Sigmoid colon (tissue), 7 donors: Measurements from ENCODE around the gene SLC5A2. TPM values are rescaled to one million over a fixed set of nuclear protein-coding genes. Genes with fewer than 3 reads are reported as not detected.

Experiments used
- DNase-seq: peaks from one replicate; pipeline ENCODE4 v3.0.0-alpha.2; 2019
- H3K27ac ChIP-seq, 4 donors: fragments of 200-600 bp; sonication (generic); one replicate each; pipeline ENCODE4 v1.5.1; 2016 to 2019; ENCODE audit warnings: mild to moderate bottlenecking in 1 of 4
- H3K27me3 ChIP-seq, 3 donors: fragments of 200-600 bp; sonication (generic); one replicate each; pipeline ENCODE4 v1.5.1; 2019; ENCODE audit warnings: mild to moderate bottlenecking in 1 of 3
- H3K36me3 ChIP-seq, 4 donors: fragments of 200-600 bp; sonication (generic); one replicate each; pipeline ENCODE4 v1.5.1; 2016 to 2019
- H3K4me1 ChIP-seq, 4 donors: fragments of 200-600 bp; sonication (generic); one replicate each; pipeline ENCODE4 v1.5.1; 2017 to 2019
- H3K4me3 ChIP-seq, 4 donors: fragments of 200-600 bp; sonication (generic); one replicate each; pipeline ENCODE4 v1.5.1; 2017 to 2019; ENCODE audit warnings: mild to moderate bottlenecking in 2 of 4, moderate library complexity in 1 of 4
- H3K9me3 ChIP-seq, 4 donors: fragments of 200-600 bp in 3 of 4; sonication (generic) in 3 of 4; one replicate each; pipeline versions ENCODE4 v1.5.1 to v1.6.1; 2013 to 2019
- EP300 ChIP-seq, 4 donors: sonication (generic); formaldehyde crosslinking; IDR thresholded peaks; one replicate each; pipeline ENCODE4 v1.6.1; 2017; ENCODE audit warnings: antibody characterized with exemption in 4 of 4
- POLR2A ChIP-seq, 2 donors: fragments of 450-650 bp; IDR thresholded peaks; one replicate each; pipeline ENCODE4 v1.6.1; 2016; ENCODE audit warnings: antibody characterized with exemption in 2 of 2, mild to moderate bottlenecking in 2 of 2, moderate library complexity in 2 of 2
- POLR2AphosphoS5 ChIP-seq, 4 donors: sonication (generic); formaldehyde crosslinking; IDR thresholded peaks; one replicate each; pipeline ENCODE4 v1.6.1; 2017; ENCODE audit warnings: antibody characterized with exemption in 4 of 4
- WGBS, 2 donors: extraction: QIAGEN DNeasy Blood & Tissue Kit; methylation state at CpG; one replicate each; pipeline ENCODE4 v1.1.7; 2013; 5-methylcytosine and 5-hydroxymethylcytosine counted together
- intact Hi-C: fragments of 100-400 bp; cut with DNase I; formaldehyde crosslinking; loops from one replicate; pipeline ENCODE4 v1.15.1; 2023
- polyA plus RNA-seq, 3 donors: library from polyadenylated mRNA; stranded (reverse); fragments of 200-250 nt; gene quantifications; one replicate each; pipeline ENCODE4 v1.2.3, GENCODE V29; 2013
- total RNA-seq, 4 donors: library from RNA; depleted of rRNA; stranded (reverse); fragments of >200 nt; gene quantifications; one replicate each; pipeline ENCODE4 v1.1.0, GENCODE V29; 2016
- TF ChIP-seq, protein P1 (sequence below), 4 experiments: fragments of 450-650 bp in 3 of 4; fragments of 200-600 bp in 1 of 4; IDR thresholded peaks; one replicate each; pipeline ENCODE4 v1.5.1; 2016 to 2019; ENCODE audit warnings: antibody characterized with exemption in 4 of 4, mild to moderate bottlenecking in 3 of 4, moderate library complexity in 2 of 4
- donor health status: healthy with polysubstance abuse.
- donor health status: Bipolar disorder and iron deficiency.
- donor health status: healthy.

SLC5A2 gene
- total and polyA plus RNA-seq, 7 donors: 0.49 to 1.9 (median 0.71) TPM

DNA sequence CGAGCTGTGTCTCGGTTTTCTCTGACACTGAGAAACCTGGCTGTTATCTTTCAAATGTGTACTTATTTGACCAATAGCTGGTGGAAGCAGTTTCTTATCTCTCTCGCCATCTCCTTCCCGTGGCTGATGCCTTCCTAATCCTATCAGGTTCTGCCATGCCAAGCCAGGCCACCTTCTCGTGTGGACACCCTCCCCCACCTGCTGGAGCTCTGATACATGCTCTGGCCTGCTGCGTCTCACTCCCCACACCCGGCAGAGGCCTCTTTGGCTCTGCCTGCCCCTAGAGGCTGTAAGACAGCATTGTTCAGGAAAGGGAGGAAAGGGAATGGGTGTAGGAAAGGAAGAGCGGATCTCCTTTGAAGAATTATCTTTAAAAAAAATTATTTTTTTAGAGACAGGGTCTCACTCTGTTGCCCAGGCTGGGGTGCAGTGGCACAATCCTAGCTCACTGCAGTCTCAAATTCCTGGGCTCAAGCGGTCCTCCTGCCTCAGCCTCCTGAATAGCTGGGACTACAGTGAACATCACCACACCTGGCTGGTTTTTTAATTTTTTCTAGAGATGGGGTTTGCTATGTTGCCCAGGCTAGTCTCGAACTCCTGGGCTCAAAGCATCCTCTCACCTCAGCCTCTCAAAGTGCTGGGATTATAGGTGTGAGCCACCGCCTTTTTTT, 31.1 kb upstream of the SLC5A2 start:
- WGBS, 2 donors: 38 to 53% methylated on average over 11 of the region's 11 CpGs

DNA sequence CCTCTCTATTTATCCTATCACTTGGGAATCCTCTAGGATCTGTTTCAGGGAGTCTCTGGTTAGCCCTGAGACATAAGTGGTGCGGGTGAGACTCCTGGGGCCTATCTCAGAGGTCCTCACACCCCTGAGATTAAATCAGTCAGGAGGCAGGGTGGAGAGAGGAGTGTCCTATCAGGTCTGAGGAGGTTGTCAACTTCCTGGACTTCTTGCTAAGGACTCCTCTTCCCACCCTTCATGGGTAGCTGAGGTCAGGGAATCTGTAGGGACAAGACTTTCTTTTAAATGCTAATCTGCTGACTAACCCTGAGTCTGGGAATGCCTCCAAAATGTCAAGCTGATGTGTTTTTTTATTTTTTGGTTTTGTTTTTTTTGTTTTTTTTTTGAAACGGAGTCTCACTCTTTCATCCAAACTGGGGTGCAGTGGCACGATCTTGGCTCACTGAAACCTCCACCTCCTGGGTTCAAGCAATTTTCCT, 30.3 kb upstream of the SLC5A2 start:
- peak overlapping the region; percentile 61 to 68 (median 66) for H3K27ac ChIP-seq
- TF ChIP-seq POLR2AphosphoS5 (IDR thresholded peaks at IDR 0.05) (peak in 1 of 4 donors; percentile 6), EP300 (IDR thresholded peaks at IDR 0.05) (no peak)

More for the DNA sequence above, 31.1 kb upstream of the SLC5A2 start:
- intact Hi-C loops: loop anchor here (10.0 kb wide), 3 partner anchors 337 to 1357 kb away; partner anchors contain the start of genes KAT8, SETD1A, TBX6 and YPEL3
- Histone ChIP-seq H3K36me3 (no peaks in the 10 kb centered on the region), H3K9me3 (no peaks in the 10 kb centered on the region), H3K4me1 (peaks cover 0 to 57% (median 54%) of the 10 kb centered on the region in 4 donors), H3K27ac (peak overlapping the region; percentile 28 to 68 (median 63)), H3K4me3 (no peak overlapping the region), H3K27me3 (no peaks in the 10 kb centered on the region)
- TF ChIP-seq, protein P1, sequence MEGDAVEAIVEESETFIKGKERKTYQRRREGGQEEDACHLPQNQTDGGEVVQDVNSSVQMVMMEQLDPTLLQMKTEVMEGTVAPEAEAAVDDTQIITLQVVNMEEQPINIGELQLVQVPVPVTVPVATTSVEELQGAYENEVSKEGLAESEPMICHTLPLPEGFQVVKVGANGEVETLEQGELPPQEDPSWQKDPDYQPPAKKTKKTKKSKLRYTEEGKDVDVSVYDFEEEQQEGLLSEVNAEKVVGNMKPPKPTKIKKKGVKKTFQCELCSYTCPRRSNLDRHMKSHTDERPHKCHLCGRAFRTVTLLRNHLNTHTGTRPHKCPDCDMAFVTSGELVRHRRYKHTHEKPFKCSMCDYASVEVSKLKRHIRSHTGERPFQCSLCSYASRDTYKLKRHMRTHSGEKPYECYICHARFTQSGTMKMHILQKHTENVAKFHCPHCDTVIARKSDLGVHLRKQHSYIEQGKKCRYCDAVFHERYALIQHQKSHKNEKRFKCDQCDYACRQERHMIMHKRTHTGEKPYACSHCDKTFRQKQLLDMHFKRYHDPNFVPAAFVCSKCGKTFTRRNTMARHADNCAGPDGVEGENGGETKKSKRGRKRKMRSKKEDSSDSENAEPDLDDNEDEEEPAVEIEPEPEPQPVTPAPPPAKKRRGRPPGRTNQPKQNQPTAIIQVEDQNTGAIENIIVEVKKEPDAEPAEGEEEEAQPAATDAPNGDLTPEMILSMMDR (IDR thresholded peaks at IDR 0.05): peak; percentile 16 to 74 (median 42)
- no peak for TF ChIP-seq POLR2AphosphoS5 (IDR thresholded peaks at IDR 0.05)
- peak; percentile 81 for DNase-seq

DNA sequence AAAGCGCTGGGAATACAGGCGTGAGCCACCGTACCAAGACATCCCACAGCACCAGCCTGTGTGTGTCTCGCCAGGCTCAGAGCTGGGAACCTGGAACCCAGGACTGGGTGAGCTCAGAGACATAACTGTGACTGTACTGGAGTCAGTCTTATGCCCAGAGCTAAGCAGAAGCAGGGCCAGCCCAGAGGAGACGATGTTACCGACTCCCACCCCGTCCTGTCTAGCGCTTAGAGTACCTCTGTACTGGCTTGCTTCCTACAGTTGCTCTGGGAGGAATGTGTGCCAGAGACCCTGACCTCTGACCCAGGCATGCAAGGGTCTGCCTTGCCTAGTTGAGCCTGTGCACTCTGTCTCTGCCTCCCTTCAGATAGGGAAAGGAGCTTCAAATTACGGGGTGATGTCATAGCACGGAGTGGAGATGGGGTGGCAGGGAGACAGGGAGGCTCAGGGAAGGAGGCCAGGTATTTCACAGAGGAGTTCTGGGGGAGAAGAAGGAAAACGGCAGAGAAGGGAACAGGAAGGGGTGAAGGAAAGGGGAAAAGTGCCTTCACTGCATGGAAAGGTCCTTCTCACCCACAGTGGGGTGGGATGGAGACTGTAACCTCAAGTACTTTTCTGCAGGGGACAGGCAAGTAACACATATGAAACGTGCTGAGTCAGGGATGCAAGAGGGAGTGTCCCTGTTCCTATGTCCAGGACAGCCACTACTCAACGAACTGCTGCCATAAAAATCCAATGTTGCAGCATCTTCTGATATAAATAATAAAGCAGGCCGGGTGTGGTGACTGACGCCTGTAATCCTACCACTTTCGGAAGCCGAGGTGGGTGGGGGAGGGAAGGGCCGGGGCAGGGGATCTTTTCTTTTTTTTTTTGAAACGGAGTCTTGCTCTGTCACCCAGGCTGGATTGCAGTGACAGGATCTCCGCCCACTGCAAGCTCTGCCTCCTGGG, 29.4 kb upstream of the SLC5A2 start:
- Histone ChIP-seq H3K9me3 (no peaks in the 10 kb centered on the region), H3K4me3 (no peak overlapping the region), H3K4me1 (peaks cover 0 to 70% (median 69%) of the 10 kb centered on the region in 4 donors), H3K27ac (peak overlapping the region; percentile 61 to 68 (median 66)), H3K36me3 (no peaks in the 10 kb centered on the region), H3K27me3 (no peaks in the 10 kb centered on the region)
- 39 to 64% methylated on average over 20 of the region's 20 CpGs for WGBS, 2 donors
- TF ChIP-seq EP300 (IDR thresholded peaks at IDR 0.05) (no peak), POLR2AphosphoS5 (IDR thresholded peaks at IDR 0.05) (no peak), POLR2A (IDR thresholded peaks at IDR 0.05) (no peak)
- TF ChIP-seq, protein P1 (IDR thresholded peaks at IDR 0.05): no peak
- DNase-seq: peak; percentile 71
- intact Hi-C loops: loop anchor here (10.0 kb wide), 3 partner anchors 339 to 1359 kb away; partner anchors contain the start of genes KAT8, SETD1A, TBX6 and YPEL3

More for the DNA sequence above, 30.3 kb upstream of the SLC5A2 start:
- intact Hi-C loops: loop anchor here (10.0 kb wide), 3 partner anchors 338 to 1358 kb away; partner anchors contain the start of genes KAT8, SETD1A, TBX6 and YPEL3
- no peaks in the 10 kb centered on the region for H3K27me3 ChIP-seq
- H3K9me3 ChIP-seq: no peaks in the 10 kb centered on the region
- H3K4me1 ChIP-seq: peaks cover 0 to 65% (median 63%) of the 10 kb centered on the region in 4 donors
- WGBS, 2 donors: 83 to 90% methylated on average over 3 of the region's 3 CpGs
- no peak overlapping the region for H3K4me3 ChIP-seq
- H3K36me3 ChIP-seq: no peaks in the 10 kb centered on the region
- DNase-seq: peak; percentile 58

DNA sequence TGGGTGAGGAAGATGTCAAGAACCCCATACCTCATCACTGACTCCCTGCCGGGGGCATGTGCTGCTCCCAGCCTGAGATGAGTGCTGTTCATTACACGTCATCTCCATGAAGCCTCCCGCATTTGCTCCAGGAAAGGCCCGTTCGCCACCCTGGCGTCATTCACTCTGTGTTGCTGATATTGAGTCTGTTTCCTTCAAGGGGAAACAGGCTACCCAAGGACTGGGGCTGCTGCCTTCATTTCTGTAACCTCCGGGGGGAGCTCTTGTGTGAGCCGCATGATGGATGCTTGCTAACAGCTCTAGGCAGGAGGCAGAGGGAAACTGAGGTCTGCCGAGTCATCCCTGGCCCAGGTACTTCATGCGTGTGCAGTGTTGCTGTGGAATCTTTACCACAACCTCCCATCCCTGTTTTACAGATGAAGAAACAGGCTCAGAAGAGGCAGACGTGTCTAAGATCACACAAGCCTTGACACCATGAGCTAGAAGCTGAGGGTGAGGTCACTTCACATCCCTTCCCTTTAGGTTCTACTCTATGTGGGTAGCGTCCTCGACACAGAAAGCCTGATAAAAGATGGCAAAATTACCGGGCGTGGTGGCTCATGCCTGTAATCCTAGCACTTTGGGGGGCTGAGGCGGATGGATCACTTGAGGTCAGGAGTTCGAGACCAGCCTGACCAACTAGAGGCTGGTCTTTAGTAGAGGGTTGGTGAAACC, 27.2 kb upstream of the SLC5A2 start:
- DNase-seq: peak; percentile 63
- intact Hi-C loops: loop anchor here (5.0 to 10.0 kb wide), 4 partner anchors 313 to 1361 kb away; partner anchors contain the start of genes KAT8, SETD1A, TBX6 and YPEL3
- 65 to 72% methylated on average over 17 of the region's 17 CpGs for WGBS, 2 donors
- peaks cover 0 to 77% (median 76%) of the 10 kb centered on the region in 4 donors for H3K4me1 ChIP-seq
- TF ChIP-seq POLR2A (IDR thresholded peaks at IDR 0.05) (no peak), POLR2AphosphoS5 (IDR thresholded peaks at IDR 0.05) (no peak), EP300 (IDR thresholded peaks at IDR 0.05) (no peak)
- TF ChIP-seq, protein P1 (IDR thresholded peaks at IDR 0.05): no peak
- no peak overlapping the region for H3K4me3 ChIP-seq
- H3K27me3 ChIP-seq: no peaks in the 10 kb centered on the region
- H3K9me3 ChIP-seq: no peaks in the 10 kb centered on the region
- H3K27ac ChIP-seq: peak overlapping the region in 1 of 4 donors; percentile 5
- no peaks in the 10 kb centered on the region for H3K36me3 ChIP-seq
